ENCODE data around the gene PRUNE2.

The PRUNE2 gene

DNA sequence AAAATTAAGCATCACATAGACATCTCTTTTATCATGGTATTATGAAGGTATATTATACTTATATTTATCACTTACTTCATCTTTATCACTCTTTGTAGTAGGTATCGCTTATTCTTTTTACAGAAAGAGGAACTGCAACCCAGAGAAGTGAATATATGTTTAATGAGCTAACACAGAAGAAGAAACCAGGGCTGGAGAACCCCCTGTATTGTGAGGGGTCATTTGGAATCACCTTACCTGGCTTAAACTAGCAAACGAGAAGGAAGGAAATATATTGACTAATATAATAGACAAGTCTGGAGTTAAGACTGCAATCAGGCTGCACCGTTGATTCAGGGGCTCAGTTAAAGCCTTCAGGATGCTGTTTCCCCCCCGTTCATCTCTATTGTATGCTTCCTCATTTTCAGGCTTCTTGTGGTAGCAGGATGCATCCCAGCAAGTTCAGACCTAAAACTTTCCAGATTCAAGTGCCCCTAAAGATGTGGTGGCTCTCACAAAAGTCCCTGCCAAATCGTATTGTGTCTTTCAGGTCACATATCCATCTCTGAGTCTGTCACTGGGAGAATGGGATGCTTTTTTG is 300.5 kb downstream of the PRUNE2 start:
- Histone ChIP-seq H3F3A (ENCODE audit: control insufficient read depth, insufficient read depth) (no peaks in the 10 kb centered on the region), H3K27me3 (ENCODE audit: control insufficient read depth, low read length) (no peaks in the 10 kb centered on the region), H3K9me3 (ENCODE audit: control insufficient read depth, insufficient read depth, low read length) (no peaks in the 10 kb centered on the region), H3K79me2 (ENCODE audit: control insufficient read depth, low read length) (no peaks in the 10 kb centered on the region), H4K20me1 (ENCODE audit: control insufficient read depth, insufficient read depth, low read depth, low read length) (no peaks in the 10 kb centered on the region), H3K4me1 (ENCODE audit: control insufficient read depth, low read length) (peaks cover 25% of the 10 kb centered on the region), H3K4me2 (ENCODE audit: low read length) (peak overlapping the region; percentile 64), H3K27ac (ENCODE audit: low read depth, low read length) (no peak overlapping the region), H3K4me3 (ENCODE audit: low read length) (peak overlapping the region; percentile 10), H3K36me3 (ENCODE audit: control insufficient read depth, low read length) (no peaks in the 10 kb centered on the region), H3K9me2 (replicated peaks; ENCODE audit: control insufficient read depth, low read length) (no peaks in the 10 kb centered on the region)
- TF ChIP-seq, protein P1, sequence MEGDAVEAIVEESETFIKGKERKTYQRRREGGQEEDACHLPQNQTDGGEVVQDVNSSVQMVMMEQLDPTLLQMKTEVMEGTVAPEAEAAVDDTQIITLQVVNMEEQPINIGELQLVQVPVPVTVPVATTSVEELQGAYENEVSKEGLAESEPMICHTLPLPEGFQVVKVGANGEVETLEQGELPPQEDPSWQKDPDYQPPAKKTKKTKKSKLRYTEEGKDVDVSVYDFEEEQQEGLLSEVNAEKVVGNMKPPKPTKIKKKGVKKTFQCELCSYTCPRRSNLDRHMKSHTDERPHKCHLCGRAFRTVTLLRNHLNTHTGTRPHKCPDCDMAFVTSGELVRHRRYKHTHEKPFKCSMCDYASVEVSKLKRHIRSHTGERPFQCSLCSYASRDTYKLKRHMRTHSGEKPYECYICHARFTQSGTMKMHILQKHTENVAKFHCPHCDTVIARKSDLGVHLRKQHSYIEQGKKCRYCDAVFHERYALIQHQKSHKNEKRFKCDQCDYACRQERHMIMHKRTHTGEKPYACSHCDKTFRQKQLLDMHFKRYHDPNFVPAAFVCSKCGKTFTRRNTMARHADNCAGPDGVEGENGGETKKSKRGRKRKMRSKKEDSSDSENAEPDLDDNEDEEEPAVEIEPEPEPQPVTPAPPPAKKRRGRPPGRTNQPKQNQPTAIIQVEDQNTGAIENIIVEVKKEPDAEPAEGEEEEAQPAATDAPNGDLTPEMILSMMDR (IDR thresholded peaks at IDR 0.05; ENCODE audit: low read depth, low read length, poor library complexity, severe bottlenecking), result no peak
- no peak for TF ChIP-seq EZH2phosphoT487 (IDR thresholded peaks at IDR 0.05; ENCODE audit: borderline replicate concordance, low read length)

DNA sequence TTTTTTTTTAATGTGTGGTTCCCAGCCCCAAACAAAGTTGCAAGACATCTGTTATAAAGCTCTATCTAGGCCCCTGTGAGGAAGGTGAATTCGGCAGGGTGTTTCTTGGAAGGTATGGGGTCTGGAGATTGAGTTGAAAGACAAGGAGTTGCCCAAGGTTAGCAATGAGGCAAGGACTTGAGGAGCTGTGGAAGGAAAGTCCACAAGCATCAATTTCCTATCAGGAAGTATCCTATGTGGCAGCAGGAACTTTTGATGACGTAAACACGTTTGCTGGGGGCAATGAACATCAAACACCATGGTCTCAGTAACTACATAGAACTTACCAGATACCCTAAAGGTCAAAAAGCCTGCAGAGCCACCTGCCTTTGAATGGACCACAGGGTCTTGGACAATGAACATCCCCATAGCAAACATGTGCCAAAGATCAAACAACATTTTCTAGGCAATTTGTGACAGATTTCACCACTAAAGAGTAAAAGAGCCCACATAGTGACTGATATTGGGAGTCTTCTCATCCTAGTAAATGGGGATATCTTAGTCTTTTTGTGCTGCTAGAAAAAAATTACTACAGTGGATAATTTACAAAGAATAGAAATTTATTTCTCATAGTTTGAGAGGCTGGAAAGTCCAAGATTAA is 301.9 kb downstream of the PRUNE2 start:
- no peaks in the 10 kb centered on the region for H3K9me3 ChIP-seq (ENCODE audit: control insufficient read depth, insufficient read depth, low read length)

DNA sequence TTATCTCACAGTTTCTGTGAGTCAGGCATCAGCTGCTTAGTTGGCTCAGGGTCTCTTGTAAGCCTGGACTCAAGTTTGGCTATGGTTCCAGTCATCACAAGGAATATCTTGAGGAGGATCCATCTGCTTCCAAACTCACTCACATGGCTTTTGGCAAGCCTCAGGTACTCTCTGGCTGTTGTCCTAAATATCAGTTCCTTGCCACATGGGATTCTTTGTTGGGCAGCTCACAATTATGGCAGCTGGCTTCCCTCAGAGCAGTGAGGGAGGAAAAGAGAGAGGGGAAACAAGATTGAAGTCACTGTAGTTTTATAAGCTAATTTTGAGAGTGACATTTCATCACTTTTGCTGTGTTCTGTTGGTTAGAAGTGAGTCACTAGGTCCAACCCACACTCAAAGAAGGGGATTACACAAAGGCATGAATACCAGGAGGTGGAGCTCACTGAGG is 302.4 kb downstream of the PRUNE2 start:
- Histone ChIP-seq H3K36me3 (ENCODE audit: control insufficient read depth, low read length) (no peaks in the 10 kb centered on the region), H3K27ac (ENCODE audit: low read depth, low read length) (no peak overlapping the region), H3K9me2 (replicated peaks; ENCODE audit: control insufficient read depth, low read length) (no peaks in the 10 kb centered on the region), H3K27me3 (ENCODE audit: control insufficient read depth, low read length) (no peaks in the 10 kb centered on the region), H3K4me3 (ENCODE audit: low read length) (no peak overlapping the region), H3K4me2 (ENCODE audit: low read length) (no peak overlapping the region), H3K4me1 (ENCODE audit: control insufficient read depth, low read length) (peaks cover 32% of the 10 kb centered on the region), H3K9me3 (ENCODE audit: control insufficient read depth, insufficient read depth, low read length) (no peaks in the 10 kb centered on the region), H4K20me1 (ENCODE audit: control insufficient read depth, insufficient read depth, low read depth, low read length) (no peaks in the 10 kb centered on the region), H3K79me2 (ENCODE audit: control insufficient read depth, low read length) (no peaks in the 10 kb centered on the region), H3F3A (ENCODE audit: control insufficient read depth, insufficient read depth) (no peaks in the 10 kb centered on the region)
- TF ChIP-seq EZH2phosphoT487 (IDR thresholded peaks at IDR 0.05; ENCODE audit: borderline replicate concordance, low read length), result no peak
- TF ChIP-seq, protein P1 (IDR thresholded peaks at IDR 0.05; ENCODE audit: low read depth, low read length, poor library complexity, severe bottlenecking), result no peak

More for the DNA sequence above, 301.9 kb downstream of the PRUNE2 start:
- no peaks in the 10 kb centered on the region for H3K36me3 ChIP-seq (ENCODE audit: control insufficient read depth, low read length)
- no peak overlapping the region for H3K4me2 ChIP-seq (ENCODE audit: low read length)
- no peak overlapping the region for H3K27ac ChIP-seq (ENCODE audit: low read depth, low read length)
- no peak for TF ChIP-seq EZH2phosphoT487 (IDR thresholded peaks at IDR 0.05; ENCODE audit: borderline replicate concordance, low read length)
- H3K4me1 ChIP-seq (ENCODE audit: control insufficient read depth, low read length), result peaks cover 27% of the 10 kb centered on the region
- H3K27me3 ChIP-seq (ENCODE audit: control insufficient read depth, low read length), result no peaks in the 10 kb centered on the region
- no peaks in the 10 kb centered on the region for H3F3A ChIP-seq (ENCODE audit: control insufficient read depth, insufficient read depth)
- no peaks in the 10 kb centered on the region for H4K20me1 ChIP-seq (ENCODE audit: control insufficient read depth, insufficient read depth, low read depth, low read length)
- no peaks in the 10 kb centered on the region for H3K9me2 ChIP-seq (replicated peaks; ENCODE audit: control insufficient read depth, low read length)
- H3K79me2 ChIP-seq (ENCODE audit: control insufficient read depth, low read length), result no peaks in the 10 kb centered on the region
- H3K4me3 ChIP-seq (ENCODE audit: low read length), result no peak overlapping the region

DNA sequence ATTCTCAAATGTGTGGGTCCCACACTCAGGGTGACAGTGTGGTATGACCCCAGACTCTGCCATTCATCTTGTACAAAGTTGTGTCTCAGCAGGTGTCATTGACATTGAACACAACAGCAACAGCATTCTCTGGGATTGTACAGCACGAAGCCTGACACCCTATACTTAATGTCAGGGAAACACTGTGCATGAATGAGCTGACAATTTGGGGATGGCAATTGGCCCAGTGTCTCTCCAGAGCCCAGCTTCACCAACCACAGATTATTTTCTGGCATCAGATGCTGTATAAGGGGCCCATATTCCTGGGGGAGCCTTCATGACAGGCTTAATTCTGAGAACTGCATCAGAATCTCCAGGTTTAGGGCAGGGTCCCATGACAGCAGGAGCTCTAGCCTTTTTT is 303.7 kb downstream of the PRUNE2 start:
- TF ChIP-seq, protein P1 (IDR thresholded peaks at IDR 0.05; ENCODE audit: low read depth, low read length, poor library complexity, severe bottlenecking), result no peak
- no peak for TF ChIP-seq EZH2phosphoT487 (IDR thresholded peaks at IDR 0.05; ENCODE audit: borderline replicate concordance, low read length)
- H3F3A ChIP-seq (ENCODE audit: control insufficient read depth, insufficient read depth), result no peaks in the 10 kb centered on the region
- H3K4me2 ChIP-seq (ENCODE audit: low read length), result no peak overlapping the region
- no peak overlapping the region for H3K27ac ChIP-seq (ENCODE audit: low read depth, low read length)
- H3K36me3 ChIP-seq (ENCODE audit: control insufficient read depth, low read length), result no peaks in the 10 kb centered on the region
- H3K9me2 ChIP-seq (replicated peaks; ENCODE audit: control insufficient read depth, low read length), result no peaks in the 10 kb centered on the region
- H3K27me3 ChIP-seq (ENCODE audit: control insufficient read depth, low read length), result no peaks in the 10 kb centered on the region
- H3K4me1 ChIP-seq (ENCODE audit: control insufficient read depth, low read length), result peaks cover 32% of the 10 kb centered on the region
- no peaks in the 10 kb centered on the region for H4K20me1 ChIP-seq (ENCODE audit: control insufficient read depth, insufficient read depth, low read depth, low read length)
- H3K4me3 ChIP-seq (ENCODE audit: low read length), result no peak overlapping the region
- no peaks in the 10 kb centered on the region for H3K9me3 ChIP-seq (ENCODE audit: control insufficient read depth, insufficient read depth, low read length)
- H3K79me2 ChIP-seq (ENCODE audit: control insufficient read depth, low read length), result no peaks in the 10 kb centered on the region
